H1 (cell line): ENCODE results near the gene SRSF7. TPM values are rescaled to one million over a fixed set of nuclear protein-coding genes. Genes with fewer than 3 reads are reported as not detected.

Experiments
- ATF2 ChIP-seq: IDR thresholded peaks from 2 replicates; pipeline ENCODE4 v1.6.1; 2012; ENCODE audit warnings: low read length, inconsistent platforms
- ATF3 ChIP-seq: IDR thresholded peaks from 2 replicates; pipeline ENCODE4 v1.6.1; 2011; ENCODE audit warnings: low read depth, mild to moderate bottlenecking, low read length; ENCODE audit not compliant: insufficient read depth
- CHD7 ChIP-seq: fragments of 300-600 bp; sonication (generic); IDR thresholded peaks from 2 replicates; pipeline ENCODE4 v1.7.1; 2012; ENCODE audit warnings: low read length, moderate library complexity, mild to moderate bottlenecking, inconsistent platforms; ENCODE audit not compliant: insufficient replicate concordance
- GABPA ChIP-seq: IDR thresholded peaks from 2 replicates; pipeline ENCODE4 v1.6.1; 2011; ENCODE audit warnings: mild to moderate bottlenecking, low read length, moderate library complexity, borderline replicate concordance; ENCODE audit not compliant: insufficient read depth
- HDAC6 ChIP-seq: IDR thresholded peaks from one replicate; pipeline ENCODE4 v1.7.1; 2012; ENCODE audit warnings: low read depth, mild to moderate bottlenecking, inconsistent platforms, low read length, moderate library complexity
- PHF8 ChIP-seq: fragments of 200-600 bp; sonication (generic); conservative IDR thresholded peaks from 2 replicates; pipeline ENCODE4 v1.7.1; 2012; ENCODE audit warnings: low read depth, mild to moderate bottlenecking, inconsistent platforms, low read length, moderate library complexity
- SUZ12 ChIP-seq: fragments of 200-600 bp; sonication (generic); IDR thresholded peaks from 2 replicates; pipeline ENCODE4 v1.6.1; 2012; ENCODE audit warnings: mild to moderate bottlenecking, inconsistent platforms, low read length, moderate library complexity, mixed read lengths
- TAF1 ChIP-seq: IDR thresholded peaks from 2 replicates; pipeline ENCODE4 v1.6.1; 2011; ENCODE audit warnings: mild to moderate bottlenecking, low read depth, low read length
- polyA plus RNA-seq, 7 experiments: library from polyadenylated mRNA; depleted of rRNA in 3 of 7; stranded (reverse) in 5 of 7; unstranded in 2 of 7; fragments of >200 nt in 5 of 7; fragments of 200-250 nt in 2 of 7; gene quantifications; 1 replicate in 5 of 7; 2 replicates in 1 of 7; 4 replicates in 1 of 7; pipeline versions ENCODE4 v1.2.1 to v1.2.3, GENCODE V29; 2011 to 2013; ENCODE audit warnings: missing spikeins in 2 of 7, mixed read lengths in 2 of 7
- total RNA-seq: library from RNA; stranded (reverse); fragmentation: NEBNext Ultra II Directional; extraction: Animal tissue kit (Norgen Biotek cat#: 25700); gene quantifications from 2 replicates; pipeline ENCODE4 v1.2.1, GENCODE V29; 2021

Gene SRSF7
- total and polyA plus RNA-seq, 2 of the 8 experiments (the other 6 are each of a cell fraction or from before 2014, with no cell fraction given) = 370 to 415 TPM

- no peak for TF ChIP-seq CHD7
- no peak for TF ChIP-seq SUZ12
- peak; percentile 95 for TF ChIP-seq ATF2
- peak; percentile 99 for TF ChIP-seq PHF8
- no peak for TF ChIP-seq ATF3
- peak; percentile 100 for TF ChIP-seq TAF1
- no peak for TF ChIP-seq GABPA
- TF ChIP-seq HDAC6 = no peak
Measured at GRCh38 chr2:38750891-38751595, at the start of gene SRSF7 (continued).
